Effector memory CD4-positive, alpha-beta T cell (primary cell): ENCODE results near the gene SETD7.

Source experiments
- DNase-seq, 3 donors: peaks; one replicate each; pipeline ENCODE4 v3.0.0-alpha.2; 2020
- H3K27ac ChIP-seq: 2 replicates; pipeline ENCODE4 v1.7.0; 2013; ENCODE audit warnings: mild to moderate bottlenecking, low read length, moderate library complexity; ENCODE audit not compliant: insufficient read depth, poor library complexity, severe bottlenecking
- H3K27me3 ChIP-seq: replicated peaks from 2 replicates; pipeline ENCODE4 v1.7.0; 2013; ENCODE audit warnings: mild to moderate bottlenecking, low read length; ENCODE audit not compliant: insufficient read depth, control insufficient read depth, poor library complexity, severe bottlenecking
- H3K36me3 ChIP-seq: 2 replicates; pipeline ENCODE4 v1.7.0; 2013; ENCODE audit warnings: mild to moderate bottlenecking, low read length, moderate library complexity; ENCODE audit not compliant: control insufficient read depth, insufficient read depth
- H3K4me1 ChIP-seq: 2 replicates; pipeline ENCODE4 v1.7.0; 2013; ENCODE audit warnings: low read length, mild to moderate bottlenecking; ENCODE audit not compliant: control insufficient read depth, insufficient read depth, poor library complexity, severe bottlenecking
- H3K4me3 ChIP-seq: 2 replicates; pipeline ENCODE4 v1.7.0; 2013; ENCODE audit warnings: low read length, low read depth, mild to moderate bottlenecking; ENCODE audit not compliant: insufficient read depth, poor library complexity, severe bottlenecking
- H3K9me3 ChIP-seq: 2 replicates; pipeline ENCODE4 v1.7.0; 2013; ENCODE audit warnings: mild to moderate bottlenecking, low read length, moderate library complexity; ENCODE audit not compliant: control insufficient read depth

SETD7 gene

GRCh38 chr4:139559687-139560086 is 3.7 kb upstream of the SETD7 start:
- Histone ChIP-seq H3K4me1 (peaks cover 18% of the 10 kb centered on the region), H3K9me3 (no peaks in the 10 kb centered on the region), H3K27ac (peak overlapping the region; percentile 68), H3K4me3 (no peak overlapping the region), H3K36me3 (no peaks in the 10 kb centered on the region), H3K27me3 (no peaks in the 10 kb centered on the region)
- DNase-seq, result no peak

GRCh38 chr4:139559089-139559479 is 3.1 kb upstream of the SETD7 start:
- Histone ChIP-seq H3K4me3 (no peak overlapping the region), H3K9me3 (no peaks in the 10 kb centered on the region), H3K27me3 (no peaks in the 10 kb centered on the region), H3K27ac (no peak overlapping the region), H3K36me3 (no peaks in the 10 kb centered on the region), H3K4me1 (peaks cover 18% of the 10 kb centered on the region)
- DNase-seq, result no peak

- DNase-seq, result no peak
- Histone ChIP-seq H3K36me3 (no peaks in the 10 kb centered on the region), H3K9me3 (no peaks in the 10 kb centered on the region), H3K27me3 (no peaks in the 10 kb centered on the region), H3K4me3 (no peak overlapping the region), H3K27ac (peak overlapping the region; percentile 92), H3K4me1 (peaks cover 18% of the 10 kb centered on the region)
Observed at GRCh38 chr4:139558235-139559088, 2.4 kb upstream of the SETD7 start.

GRCh38 chr4:139557556-139558110 is 1.6 kb upstream of the SETD7 start:
- no peaks in the 10 kb centered on the region for H3K27me3 ChIP-seq
- H3K9me3 ChIP-seq, result no peaks in the 10 kb centered on the region
- peaks cover 18% of the 10 kb centered on the region for H3K4me1 ChIP-seq
- DNase-seq, result no peak
- H3K36me3 ChIP-seq, result no peaks in the 10 kb centered on the region
- H3K4me3 ChIP-seq, result peak overlapping the region; percentile 93
- H3K27ac ChIP-seq, result peak overlapping the region; percentile 92

- Histone ChIP-seq H3K9me3 (no peaks in the 10 kb centered on the region), H3K27me3 (no peaks in the 10 kb centered on the region), H3K4me3 (peak overlapping the region; percentile 93), H3K27ac (peak overlapping the region; percentile 92), H3K36me3 (no peaks in the 10 kb centered on the region), H3K4me1 (peaks cover 18% of the 10 kb centered on the region)
- peak; percentile 49 to 58 (median 54) for DNase-seq
Observed at GRCh38 chr4:139556724-139557555, 921 bp upstream of the SETD7 start.

GRCh38 chr4:139555705-139556070 is 331 bp downstream of the SETD7 start:
- Histone ChIP-seq H3K27ac (peak overlapping the region; percentile 92), H3K36me3 (no peaks in the 10 kb centered on the region), H3K9me3 (no peaks in the 10 kb centered on the region), H3K27me3 (no peaks in the 10 kb centered on the region), H3K4me1 (peaks cover 16% of the 10 kb centered on the region), H3K4me3 (peak overlapping the region; percentile 93)
- no peak for DNase-seq

- Histone ChIP-seq H3K36me3 (no peaks in the 10 kb centered on the region), H3K27me3 (no peaks in the 10 kb centered on the region), H3K27ac (peak overlapping the region; percentile 92), H3K4me3 (peak overlapping the region; percentile 93), H3K9me3 (no peaks in the 10 kb centered on the region), H3K4me1 (peaks cover 10% of the 10 kb centered on the region)
- peak; percentile 79 to 82 (median 80) for DNase-seq
Observed at GRCh38 chr4:139554893-139555704, 920 bp downstream of the SETD7 start.

- peak overlapping the region; percentile 93 for H3K4me3 ChIP-seq
- no peaks in the 10 kb centered on the region for H3K9me3 ChIP-seq
- H3K36me3 ChIP-seq, result no peaks in the 10 kb centered on the region
- H3K4me1 ChIP-seq, result peaks cover 8% of the 10 kb centered on the region
- DNase-seq, result no peak
- peak overlapping the region; percentile 92 for H3K27ac ChIP-seq
- no peaks in the 10 kb centered on the region for H3K27me3 ChIP-seq
Observed at GRCh38 chr4:139554642-139554892, 1.5 kb downstream of the SETD7 start.

GRCh38 chr4:139553751-139554641 is 2.0 kb downstream of the SETD7 start:
- Histone ChIP-seq H3K27ac (no peak overlapping the region), H3K27me3 (no peaks in the 10 kb centered on the region), H3K9me3 (no peaks in the 10 kb centered on the region), H3K4me1 (peaks cover 8% of the 10 kb centered on the region), H3K4me3 (no peak overlapping the region), H3K36me3 (no peaks in the 10 kb centered on the region)
- DNase-seq, result no peak
